SK-N-SH treated with all-trans-retinoic acid at 6 μM for 48 hours (cell line): ENCODE measurements around the gene TMEM82.

Experiments used
- ATAC-seq: fragments of 200-7000 bp; cut with Tn5 transposase; 3 replicates; pipeline ENCODE4 v1.9.1; 2020; ENCODE audit warnings: mild to moderate bottlenecking, moderate library complexity
- ARNTL ChIP-seq: fragments of 450-650 bp; formaldehyde crosslinking; IDR thresholded peaks from 2 replicates; pipeline ENCODE4 v1.5.0; 2020; ENCODE audit warnings: low read depth, mild to moderate bottlenecking, moderate library complexity, borderline replicate concordance
- BACH2 ChIP-seq: fragments of 250-450 bp; sonication (Bioruptor Pico); IDR thresholded peaks from 2 replicates; pipeline ENCODE4 v1.9.0; 2021; ENCODE audit warnings: mild to moderate bottlenecking, borderline replicate concordance
- CREB5 ChIP-seq: fragments of 250-450 bp; sonication (Bioruptor Pico); IDR thresholded peaks from 2 replicates; pipeline ENCODE4 v1.5.1; 2020; ENCODE audit warnings: low read depth, mild to moderate bottlenecking, moderate library complexity
- CSRNP3 ChIP-seq: fragments of 250-450 bp; sonication (Bioruptor Pico); IDR thresholded peaks from 2 replicates; pipeline ENCODE4 v1.5.1; 2021; ENCODE audit warnings: mild to moderate bottlenecking, moderate library complexity
- ESRRG ChIP-seq: fragments of 250-450 bp; sonication (Bioruptor Pico); IDR thresholded peaks from 2 replicates; pipeline ENCODE4 v1.6.1; 2021; ENCODE audit warnings: mild to moderate bottlenecking
- GLIS3 ChIP-seq: fragments of 250-450 bp; sonication (Bioruptor Pico); IDR thresholded peaks from 2 replicates; pipeline ENCODE4 v1.5.0; 2020; ENCODE audit warnings: mild to moderate bottlenecking, moderate library complexity
- ISL1 ChIP-seq: fragments of 250-450 bp; sonication (Bioruptor Pico); IDR thresholded peaks from 2 replicates; pipeline ENCODE4 v2.1.2; 2022; ENCODE audit warnings: mild to moderate bottlenecking, moderate library complexity
- OSR1 ChIP-seq: fragments of 250-450 bp; sonication (Bioruptor Pico); IDR thresholded peaks from 2 replicates; pipeline ENCODE4 v1.8.0; 2022; ENCODE audit warnings: moderate library complexity, mild to moderate bottlenecking, inconsistent platforms
- POU6F1 ChIP-seq: fragments of 250-450 bp; sonication (Bioruptor Pico); IDR thresholded peaks from 2 replicates; pipeline ENCODE4 v1.8.0; 2021; ENCODE audit warnings: low read depth, mild to moderate bottlenecking, moderate library complexity, borderline replicate concordance
- PPARA ChIP-seq: fragments of 250-450 bp; sonication (Bioruptor Pico); IDR thresholded peaks from 2 replicates; pipeline ENCODE4 v1.5.0; 2020; ENCODE audit warnings: mild to moderate bottlenecking, borderline replicate concordance
- RARB ChIP-seq: fragments of 250-450 bp; sonication (Bioruptor Pico); IDR thresholded peaks from 2 replicates; pipeline ENCODE4 v1.8.0; 2021; ENCODE audit warnings: mild to moderate bottlenecking, moderate library complexity
- SNAI2 ChIP-seq: fragments of 250-450 bp; sonication (Bioruptor Pico); IDR thresholded peaks from 2 replicates; pipeline ENCODE4 v1.5.0; 2020; ENCODE audit warnings: mild to moderate bottlenecking, moderate library complexity
- TCF4 ChIP-seq: fragments of 250-450 bp; sonication (Bioruptor Pico); IDR thresholded peaks from 2 replicates; pipeline ENCODE4 v1.8.0; 2021; ENCODE audit warnings: mild to moderate bottlenecking, moderate library complexity, borderline replicate concordance
- TOX ChIP-seq: fragments of 250-450 bp; sonication (Bioruptor Pico); IDR thresholded peaks from 2 replicates; pipeline ENCODE4 v1.8.0; 2021; ENCODE audit warnings: mild to moderate bottlenecking, moderate library complexity, borderline replicate concordance
- ZC3H10 ChIP-seq: fragments of 250-450 bp; sonication (Bioruptor Pico); IDR thresholded peaks from 2 replicates; pipeline ENCODE4 v1.5.1; 2021; ENCODE audit warnings: mild to moderate bottlenecking, moderate library complexity
- ZFP30 ChIP-seq: fragments of 450-650 bp; formaldehyde crosslinking; IDR thresholded peaks from 2 replicates; pipeline ENCODE4 v1.5.0; 2022; ENCODE audit warnings: mild to moderate bottlenecking, moderate library complexity
- ZNF565 ChIP-seq: fragments of 450-650 bp; formaldehyde crosslinking; conservative IDR thresholded peaks from 2 replicates; pipeline ENCODE4 v1.5.0; 2020; ENCODE audit warnings: low read depth, mild to moderate bottlenecking, moderate library complexity
- ZNF70 ChIP-seq: fragments of 450-650 bp; formaldehyde crosslinking; IDR thresholded peaks from 2 replicates; pipeline ENCODE4 v1.5.0; 2020; ENCODE audit warnings: mild to moderate bottlenecking, moderate library complexity
- ZNF8 ChIP-seq: fragments of 450-650 bp; formaldehyde crosslinking; IDR thresholded peaks from 2 replicates; pipeline ENCODE4 v1.5.0; 2020; ENCODE audit warnings: mild to moderate bottlenecking, moderate library complexity
- TF ChIP-seq, protein P1 (sequence below): fragments of 250-450 bp; sonication (Bioruptor Pico); IDR thresholded peaks from 2 replicates; pipeline ENCODE4 v1.8.0; 2020; ENCODE audit warnings: mild to moderate bottlenecking, moderate library complexity, borderline replicate concordance
- TF ChIP-seq, protein P2 (sequence below): fragments of 250-450 bp; sonication (Bioruptor Pico); IDR thresholded peaks from 2 replicates; pipeline ENCODE4 v1.5.0; 2020; ENCODE audit warnings: mild to moderate bottlenecking, moderate library complexity

Gene TMEM82

GRCh38 chr1:15765495-15766194, 23.3 kb downstream of the TMEM82 start (continued):
- no peak for TF ChIP-seq ZNF70
- no peak for TF ChIP-seq ZNF8 (CRISPR knock-in tag)
- no peak for TF ChIP-seq PPARA

DNA sequence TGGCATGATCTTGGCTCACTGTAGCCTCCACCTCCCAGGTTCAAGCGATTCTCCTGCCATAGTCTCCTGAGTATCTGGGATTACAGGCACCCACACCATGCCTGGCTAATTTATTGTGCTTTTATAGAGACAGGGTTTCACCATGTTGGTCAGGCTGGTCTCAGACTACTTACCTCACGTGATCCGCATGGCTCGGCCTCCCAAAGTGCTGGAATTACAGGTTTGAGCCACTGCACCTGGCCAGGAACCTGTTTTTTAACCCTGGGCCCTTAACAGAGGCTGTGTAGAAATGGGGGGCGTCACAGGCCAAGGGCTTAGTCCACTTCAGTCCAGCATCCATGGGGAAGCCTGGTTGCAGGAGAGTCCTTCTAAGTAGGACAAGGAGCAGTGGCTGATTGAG, 25.6 kb downstream of the TMEM82 start:
- ATAC-seq, result no peak
- TF ChIP-seq TCF4, result no peak
- TF ChIP-seq PPARA, result no peak
- no peak for TF ChIP-seq ZNF70
- no peak for TF ChIP-seq SNAI2 (CRISPR knock-in tag)
- TF ChIP-seq CREB5 (CRISPR knock-in tag), result no peak
- no peak for TF ChIP-seq GLIS3
- TF ChIP-seq TOX (CRISPR knock-in tag), result no peak
- TF ChIP-seq OSR1 (CRISPR knock-in tag), result no peak
- TF ChIP-seq, protein P1, sequence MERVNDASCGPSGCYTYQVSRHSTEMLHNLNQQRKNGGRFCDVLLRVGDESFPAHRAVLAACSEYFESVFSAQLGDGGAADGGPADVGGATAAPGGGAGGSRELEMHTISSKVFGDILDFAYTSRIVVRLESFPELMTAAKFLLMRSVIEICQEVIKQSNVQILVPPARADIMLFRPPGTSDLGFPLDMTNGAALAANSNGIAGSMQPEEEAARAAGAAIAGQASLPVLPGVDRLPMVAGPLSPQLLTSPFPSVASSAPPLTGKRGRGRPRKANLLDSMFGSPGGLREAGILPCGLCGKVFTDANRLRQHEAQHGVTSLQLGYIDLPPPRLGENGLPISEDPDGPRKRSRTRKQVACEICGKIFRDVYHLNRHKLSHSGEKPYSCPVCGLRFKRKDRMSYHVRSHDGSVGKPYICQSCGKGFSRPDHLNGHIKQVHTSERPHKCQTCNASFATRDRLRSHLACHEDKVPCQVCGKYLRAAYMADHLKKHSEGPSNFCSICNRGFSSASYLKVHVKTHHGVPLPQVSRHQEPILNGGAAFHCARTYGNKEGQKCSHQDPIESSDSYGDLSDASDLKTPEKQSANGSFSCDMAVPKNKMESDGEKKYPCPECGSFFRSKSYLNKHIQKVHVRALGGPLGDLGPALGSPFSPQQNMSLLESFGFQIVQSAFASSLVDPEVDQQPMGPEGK (CRISPR knock-in tag), result no peak
- no peak for TF ChIP-seq POU6F1 (CRISPR knock-in tag)

- no peak for ATAC-seq
Observed at GRCh38 chr1:15768388-15768787, 26.1 kb downstream of the TMEM82 start.

More at GRCh38 chr1:15768388-15768787, 26.1 kb downstream of the TMEM82 start:
- no peak for TF ChIP-seq RARB (CRISPR knock-in tag)
- no peak for TF ChIP-seq ARNTL
- TF ChIP-seq ZFP30 (CRISPR knock-in tag), result no peak
- no peak for TF ChIP-seq ZNF8 (CRISPR knock-in tag)
- TF ChIP-seq CSRNP3 (CRISPR knock-in tag), result no peak
- no peak for TF ChIP-seq GLIS3
- no peak for TF ChIP-seq ESRRG
- no peak for TF ChIP-seq POU6F1 (CRISPR knock-in tag)
- TF ChIP-seq ZNF565 (CRISPR knock-in tag), result no peak
- no peak for TF ChIP-seq TCF4
- no peak for TF ChIP-seq ZNF70
- TF ChIP-seq, protein P2, sequence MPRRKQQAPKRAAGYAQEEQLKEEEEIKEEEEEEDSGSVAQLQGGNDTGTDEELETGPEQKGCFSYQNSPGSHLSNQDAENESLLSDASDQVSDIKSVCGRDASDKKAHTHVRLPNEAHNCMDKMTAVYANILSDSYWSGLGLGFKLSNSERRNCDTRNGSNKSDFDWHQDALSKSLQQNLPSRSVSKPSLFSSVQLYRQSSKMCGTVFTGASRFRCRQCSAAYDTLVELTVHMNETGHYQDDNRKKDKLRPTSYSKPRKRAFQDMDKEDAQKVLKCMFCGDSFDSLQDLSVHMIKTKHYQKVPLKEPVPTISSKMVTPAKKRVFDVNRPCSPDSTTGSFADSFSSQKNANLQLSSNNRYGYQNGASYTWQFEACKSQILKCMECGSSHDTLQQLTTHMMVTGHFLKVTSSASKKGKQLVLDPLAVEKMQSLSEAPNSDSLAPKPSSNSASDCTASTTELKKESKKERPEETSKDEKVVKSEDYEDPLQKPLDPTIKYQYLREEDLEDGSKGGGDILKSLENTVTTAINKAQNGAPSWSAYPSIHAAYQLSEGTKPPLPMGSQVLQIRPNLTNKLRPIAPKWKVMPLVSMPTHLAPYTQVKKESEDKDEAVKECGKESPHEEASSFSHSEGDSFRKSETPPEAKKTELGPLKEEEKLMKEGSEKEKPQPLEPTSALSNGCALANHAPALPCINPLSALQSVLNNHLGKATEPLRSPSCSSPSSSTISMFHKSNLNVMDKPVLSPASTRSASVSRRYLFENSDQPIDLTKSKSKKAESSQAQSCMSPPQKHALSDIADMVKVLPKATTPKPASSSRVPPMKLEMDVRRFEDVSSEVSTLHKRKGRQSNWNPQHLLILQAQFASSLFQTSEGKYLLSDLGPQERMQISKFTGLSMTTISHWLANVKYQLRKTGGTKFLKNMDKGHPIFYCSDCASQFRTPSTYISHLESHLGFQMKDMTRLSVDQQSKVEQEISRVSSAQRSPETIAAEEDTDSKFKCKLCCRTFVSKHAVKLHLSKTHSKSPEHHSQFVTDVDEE, result no peak
- no peak for TF ChIP-seq TOX (CRISPR knock-in tag)
- no peak for TF ChIP-seq CREB5 (CRISPR knock-in tag)
- TF ChIP-seq ISL1, result no peak
- no peak for TF ChIP-seq OSR1 (CRISPR knock-in tag)
- TF ChIP-seq, protein P1 (CRISPR knock-in tag), result no peak
- no peak for TF ChIP-seq BACH2 (CRISPR knock-in tag)
- no peak for TF ChIP-seq ZC3H10 (CRISPR knock-in tag)
- no peak for TF ChIP-seq PPARA
